K562 (cell line): ENCODE data around the gene SLC39A11.

Source experiments
- CBX5 ChIP-seq: IDR thresholded peaks from 2 replicates; pipeline ENCODE4 v1.6.1; 2014; ENCODE audit warnings: low read depth, borderline replicate concordance
- CSDE1 ChIP-seq, 2 experiments: fragments of 450-650 bp; IDR thresholded peaks; 2 replicates each; pipeline ENCODE4 v1.6.1; 2016; ENCODE audit warnings: mild to moderate bottlenecking in 1 of 2
- CTCF ChIP-seq, 3 experiments: IDR thresholded peaks in 2 of 3; conservative IDR thresholded peaks in 1 of 3; 2 replicates each; pipeline ENCODE4 v1.5.1; 2011 to 2012; ENCODE audit warnings: low read length in 3 of 3, mild to moderate bottlenecking in 3 of 3, control low read depth in 2 of 3, improper control_type of control experiment in 1 of 3, inconsistent platforms in 1 of 3, low read depth in 1 of 3, mixed read lengths in 1 of 3, moderate library complexity in 1 of 3; ENCODE audit not compliant: insufficient read depth in 2 of 3
- EP300 ChIP-seq: IDR thresholded peaks from 2 replicates; pipeline ENCODE4 v1.6.1; 2012; ENCODE audit warnings: low read length, improper control_type of control experiment
- EZH2 ChIP-seq: IDR thresholded peaks from 2 replicates; pipeline ENCODE4 v1.6.1; 2012; ENCODE audit warnings: low read depth, mild to moderate bottlenecking, inconsistent platforms, low read length, borderline replicate concordance
- GABPA ChIP-seq: fragments of 200-800 bp; sonication (Bioruptor generic); conservative IDR thresholded peaks from 2 replicates; pipeline ENCODE4 v1.6.1; 2016; ENCODE audit warnings: low read depth, missing genetic modification characterization, missing compliant biosample characterization
- NRF1 ChIP-seq, 2 experiments: fragments of 450-650 bp; IDR thresholded peaks in 1 of 2; conservative IDR thresholded peaks in 1 of 2; 2 replicates each; pipeline ENCODE4 v1.6.1; 2014; ENCODE audit warnings: mild to moderate bottlenecking in 2 of 2
- PCBP1 ChIP-seq: fragments of 200-400 bp; formaldehyde crosslinking; IDR thresholded peaks from 2 replicates; pipeline ENCODE4 v1.6.1; 2018; ENCODE audit warnings: mild to moderate bottlenecking, low read depth, low read length; ENCODE audit not compliant: poor library complexity, severe bottlenecking
- SIN3A ChIP-seq, 2 experiments: fragments of 150-350 bp in 1 of 2; IDR thresholded peaks; 2 replicates each; pipeline ENCODE4 v1.6.1; 2011 to 2016; ENCODE audit warnings: borderline replicate concordance in 2 of 2, low read depth in 2 of 2, low read length in 2 of 2, mild to moderate bottlenecking in 2 of 2, moderate library complexity in 2 of 2; ENCODE audit not compliant: control insufficient read depth in 1 of 2
- SNAPC5 ChIP-seq: fragments of 250-450 bp; sonication (Bioruptor Pico); IDR thresholded peaks from 2 replicates; pipeline ENCODE4 v1.8.0; 2021; ENCODE audit warnings: moderate library complexity, mild to moderate bottlenecking, inconsistent platforms
- ZNF274 ChIP-seq: IDR thresholded peaks from 2 replicates; pipeline ENCODE4 v1.6.1; 2011; ENCODE audit warnings: low read depth, mild to moderate bottlenecking, low read length, moderate library complexity, borderline replicate concordance

- TF ChIP-seq SNAPC5: no peak
- no peak for TF ChIP-seq CSDE1 (IDR thresholded peaks at IDR 0.05)
- no peak for TF ChIP-seq EP300
- TF ChIP-seq CTCF (IDR thresholded peaks at IDR 0.05 in 2 of 3, conservative IDR thresholded peaks at IDR 0.05 in 1 of 3; ENCODE audit: insufficient read depth in 2 of 3, low read depth in 1 of 3, low read length in 3 of 3): no peak
- no peak for TF ChIP-seq SIN3A (IDR thresholded peaks at IDR 0.05; ENCODE audit: borderline replicate concordance in 2 of 2, control insufficient read depth in 1 of 2, low read depth in 2 of 2, low read length in 2 of 2)
- no peak for TF ChIP-seq NRF1 (conservative IDR thresholded peaks at IDR 0.05 in 1 of 2, IDR thresholded peaks at IDR 0.05 in 1 of 2)
- TF ChIP-seq PCBP1: no peak
- no peak for TF ChIP-seq GABPA (tag)
- TF ChIP-seq EZH2: no peak
- TF ChIP-seq ZNF274: no peak
- TF ChIP-seq CBX5: no peak
Observed at GRCh38 chr17:72883351-72883750, 209.1 kb downstream of the SLC39A11 start.
